HCT116 (cell line): Measurements from ENCODE around the gene TMPO.

Experiments
- ATF3 ChIP-seq: IDR thresholded peaks from 2 replicates; pipeline ENCODE4 v1.6.1; 2012
- CTCF ChIP-seq, 3 experiments: fragments of 200-600 bp in 1 of 3; sonication (generic) in 1 of 3; IDR thresholded peaks in 2 of 3; conservative IDR thresholded peaks in 1 of 3; 2 replicates each; pipeline ENCODE4 v1.5.1; 2012 to 2017; ENCODE audit warnings: low read depth in 2 of 3, low read length in 2 of 3, antibody characterized with exemption in 1 of 3, borderline replicate concordance in 1 of 3, control low read depth in 1 of 3, mild to moderate bottlenecking in 1 of 3, mixed read lengths in 1 of 3, mixed run types in 1 of 3, moderate library complexity in 1 of 3; ENCODE audit not compliant: insufficient read depth in 1 of 3
- EGR1 ChIP-seq: IDR thresholded peaks from 2 replicates; pipeline ENCODE4 v1.6.1; 2012; ENCODE audit warnings: low read depth
- EZH2 ChIP-seq: fragments of 200-600 bp; sonication (generic); IDR thresholded peaks from 2 replicates; pipeline ENCODE4 v1.6.1; 2017; ENCODE audit warnings: antibody characterized with exemption, mixed run types
- MAX ChIP-seq: IDR thresholded peaks from 2 replicates; pipeline ENCODE4 v1.6.1; 2012
- POLR2A ChIP-seq: IDR thresholded peaks from 2 replicates; pipeline ENCODE4 v1.7.0; 2011; ENCODE audit warnings: borderline replicate concordance; ENCODE audit not compliant: insufficient read depth, insufficient read length; ENCODE audit errors: extremely low read depth
- RAD21 ChIP-seq: IDR thresholded peaks from 2 replicates; pipeline ENCODE4 v1.6.1; 2012; ENCODE audit warnings: low read depth, mild to moderate bottlenecking
- REST ChIP-seq: IDR thresholded peaks from 2 replicates; pipeline ENCODE4 v1.6.1; 2012; ENCODE audit warnings: low read depth
- SP1 ChIP-seq: IDR thresholded peaks from 2 replicates; pipeline ENCODE4 v1.6.1; 2012; ENCODE audit warnings: low read depth
- SRF ChIP-seq: IDR thresholded peaks from 2 replicates; pipeline ENCODE4 v1.6.1; 2012; ENCODE audit warnings: low read depth
- YY1 ChIP-seq: IDR thresholded peaks from 2 replicates; pipeline ENCODE4 v1.6.1; 2011; ENCODE audit warnings: low read length, low read depth, moderate library complexity, mild to moderate bottlenecking; ENCODE audit not compliant: insufficient replicate concordance; ENCODE audit errors: extremely low read depth

GRCh38 chr12:98483621-98484503, 31.5 kb upstream of the TMPO start:
- TF ChIP-seq YY1: no peak
- TF ChIP-seq EZH2: no peak
- TF ChIP-seq CTCF (IDR thresholded peaks at IDR 0.05 in 2 of 3, conservative IDR thresholded peaks at IDR 0.05 in 1 of 3; ENCODE audit: borderline replicate concordance in 1 of 3, insufficient read depth in 1 of 3, low read depth in 2 of 3, low read length in 2 of 3): no peak
- TF ChIP-seq SP1: no peak
- no peak for TF ChIP-seq POLR2A
- no peak for TF ChIP-seq ATF3
- TF ChIP-seq MAX: no peak
- no peak for TF ChIP-seq SRF
- TF ChIP-seq REST: no peak
- TF ChIP-seq EGR1: no peak
- TF ChIP-seq RAD21: no peak
